Measurements from ENCODE around the gene GNAZ.

The GNAZ gene

GRCh38 chr22:23146478-23147205 lies 76.3 kb downstream of the GNAZ start:
- Histone ChIP-seq H3K27me3 (ENCODE audit: control insufficient read depth, insufficient read depth, low read length) (peaks cover 4% of the 10 kb centered on the region; the same call in 1 of the 2 replicates), H3K4me1 (ENCODE audit: control insufficient read depth, insufficient read depth, low read length) (peaks cover 34% of the 10 kb centered on the region), H3K9ac (ENCODE audit: low read length) (no peak overlapping the region), H3K4me3 (ENCODE audit: low read depth, low read length) (no peak overlapping the region), H3K9me3 (ENCODE audit: control insufficient read depth, insufficient read depth, low read depth, low read length) (no peaks in the 10 kb centered on the region), H3K27ac (ENCODE audit: low read depth, low read length) (no peak overlapping the region), H3K36me3 (ENCODE audit: control insufficient read depth, insufficient read depth, low read length) (no peaks in the 10 kb centered on the region)

DNA sequence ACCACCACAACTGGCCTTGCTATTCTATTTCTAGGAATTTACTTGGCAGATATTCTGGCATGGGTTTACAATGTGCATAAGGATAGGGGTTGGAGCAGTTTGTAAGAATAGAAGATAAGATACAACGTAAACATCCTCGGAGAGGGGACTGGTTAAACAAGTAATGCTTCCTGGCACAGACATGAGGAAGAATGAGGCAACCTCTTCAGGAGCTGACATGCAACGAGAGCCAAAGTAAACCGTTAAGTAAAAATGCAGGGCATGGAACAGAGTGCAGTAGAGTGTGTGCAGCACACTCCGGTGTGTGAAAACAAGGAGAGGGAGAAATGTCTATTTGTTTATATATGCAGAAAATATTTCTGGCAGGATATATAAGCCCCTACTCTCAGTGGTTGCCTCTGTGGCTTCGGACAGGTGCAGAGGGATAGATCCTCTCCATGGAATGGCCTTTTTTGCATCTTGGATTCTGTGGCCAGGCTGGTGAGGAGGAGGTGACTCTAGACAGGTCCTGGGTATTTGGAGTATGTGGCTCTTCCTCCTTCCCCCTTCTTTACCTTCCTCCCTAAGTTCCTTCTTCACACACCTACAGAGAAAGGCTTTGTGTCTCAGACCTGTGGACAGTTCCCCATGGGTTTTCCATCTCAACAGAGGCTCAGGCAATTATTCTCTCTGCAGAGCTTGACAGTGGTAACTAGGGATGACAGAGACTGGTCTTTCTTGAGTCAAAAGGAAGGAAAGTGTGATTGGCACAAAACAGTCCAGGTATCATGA lies 77.5 kb downstream of the GNAZ start:
- Histone ChIP-seq H3K27ac (ENCODE audit: low read depth, low read length) (no peak overlapping the region), H3K27me3 (ENCODE audit: control insufficient read depth, insufficient read depth, low read length) (peaks cover 4% of the 10 kb centered on the region; the same call in 1 of the 2 replicates), H3K36me3 (ENCODE audit: control insufficient read depth, insufficient read depth, low read length) (no peaks in the 10 kb centered on the region), H3K4me1 (ENCODE audit: control insufficient read depth, insufficient read depth, low read length) (peaks cover 40% of the 10 kb centered on the region), H3K9me3 (ENCODE audit: control insufficient read depth, insufficient read depth, low read depth, low read length) (no peaks in the 10 kb centered on the region), H3K9ac (ENCODE audit: low read length) (no peak overlapping the region), H3K4me3 (ENCODE audit: low read depth, low read length) (no peak overlapping the region)

- no peak overlapping the region for H3K9ac ChIP-seq (ENCODE audit: low read length)
- no peaks in the 10 kb centered on the region for H3K36me3 ChIP-seq (ENCODE audit: control insufficient read depth, insufficient read depth, low read length)
- peaks cover 4% of the 10 kb centered on the region; the same call in 1 of the 2 replicates for H3K27me3 ChIP-seq (ENCODE audit: control insufficient read depth, insufficient read depth, low read length)
- no peaks in the 10 kb centered on the region for H3K9me3 ChIP-seq (ENCODE audit: control insufficient read depth, insufficient read depth, low read depth, low read length)
- no peak overlapping the region for H3K27ac ChIP-seq (ENCODE audit: low read depth, low read length)
- H3K4me1 ChIP-seq (ENCODE audit: control insufficient read depth, insufficient read depth, low read length), result peaks cover 34% of the 10 kb centered on the region
- no peak overlapping the region for H3K4me3 ChIP-seq (ENCODE audit: low read depth, low read length)
Observed at GRCh38 chr22:23149743-23150238, 79.5 kb downstream of the GNAZ start.

DNA sequence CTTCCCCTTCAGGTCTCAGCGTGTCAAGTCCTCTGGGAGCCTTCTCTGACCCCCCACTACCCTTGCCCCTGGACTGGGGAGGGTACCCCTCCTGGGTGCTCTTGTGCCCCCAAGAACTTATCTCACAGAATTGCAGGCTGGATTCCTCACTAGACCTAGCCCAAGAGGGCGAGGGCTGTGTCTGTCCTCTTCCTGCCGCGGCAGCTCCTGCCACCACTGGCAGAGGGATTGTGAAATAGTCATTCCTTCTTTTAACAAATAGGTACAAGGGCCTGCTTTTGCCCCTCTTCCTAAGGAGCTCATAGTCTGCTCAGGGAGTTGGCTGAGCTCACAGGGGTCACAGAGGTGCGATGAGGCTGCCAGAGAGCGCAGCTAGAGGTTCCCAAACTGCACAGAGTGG lies 80.4 kb downstream of the GNAZ start:
- Histone ChIP-seq H3K4me3 (ENCODE audit: low read depth, low read length) (no peak overlapping the region), H3K4me1 (ENCODE audit: control insufficient read depth, insufficient read depth, low read length) (peaks cover 28% of the 10 kb centered on the region), H3K9ac (ENCODE audit: low read length) (no peak overlapping the region), H3K9me3 (ENCODE audit: control insufficient read depth, insufficient read depth, low read depth, low read length) (no peaks in the 10 kb centered on the region), H3K27me3 (ENCODE audit: control insufficient read depth, insufficient read depth, low read length) (peaks cover 4% of the 10 kb centered on the region; the same call in 1 of the 2 replicates), H3K36me3 (ENCODE audit: control insufficient read depth, insufficient read depth, low read length) (no peaks in the 10 kb centered on the region), H3K27ac (ENCODE audit: low read depth, low read length) (no peak overlapping the region)

GRCh38 chr22:23151827-23152226 lies 81.5 kb downstream of the GNAZ start:
- Histone ChIP-seq H3K36me3 (ENCODE audit: control insufficient read depth, insufficient read depth, low read length) (no peaks in the 10 kb centered on the region), H3K9me3 (ENCODE audit: control insufficient read depth, insufficient read depth, low read depth, low read length) (no peaks in the 10 kb centered on the region), H3K27me3 (ENCODE audit: control insufficient read depth, insufficient read depth, low read length) (no peaks in the 10 kb centered on the region), H3K9ac (ENCODE audit: low read length) (no peak overlapping the region), H3K4me1 (ENCODE audit: control insufficient read depth, insufficient read depth, low read length) (peaks cover 32% of the 10 kb centered on the region), H3K4me3 (ENCODE audit: low read depth, low read length) (no peak overlapping the region), H3K27ac (ENCODE audit: low read depth, low read length) (no peak overlapping the region)

- peaks cover 38% of the 10 kb centered on the region for H3K4me1 ChIP-seq (ENCODE audit: control insufficient read depth, insufficient read depth, low read length)
- H3K36me3 ChIP-seq (ENCODE audit: control insufficient read depth, insufficient read depth, low read length), result no peaks in the 10 kb centered on the region
- H3K27ac ChIP-seq (ENCODE audit: low read depth, low read length), result no peak overlapping the region
- no peak overlapping the region for H3K9ac ChIP-seq (ENCODE audit: low read length)
- H3K27me3 ChIP-seq (ENCODE audit: control insufficient read depth, insufficient read depth, low read length), result no peaks in the 10 kb centered on the region
- no peaks in the 10 kb centered on the region for H3K9me3 ChIP-seq (ENCODE audit: control insufficient read depth, insufficient read depth, low read depth, low read length)
- H3K4me3 ChIP-seq (ENCODE audit: low read depth, low read length), result no peak overlapping the region
Observed at GRCh38 chr22:23152238-23153114, 82.2 kb downstream of the GNAZ start.

- no peak overlapping the region for H3K27ac ChIP-seq (ENCODE audit: low read depth, low read length)
- no peak overlapping the region for H3K9ac ChIP-seq (ENCODE audit: low read length)
- no peaks in the 10 kb centered on the region for H3K27me3 ChIP-seq (ENCODE audit: control insufficient read depth, insufficient read depth, low read length)
- H3K4me3 ChIP-seq (ENCODE audit: low read depth, low read length), result no peak overlapping the region
- no peaks in the 10 kb centered on the region for H3K9me3 ChIP-seq (ENCODE audit: control insufficient read depth, insufficient read depth, low read depth, low read length)
- peaks cover 33% of the 10 kb centered on the region for H3K4me1 ChIP-seq (ENCODE audit: control insufficient read depth, insufficient read depth, low read length)
- H3K36me3 ChIP-seq (ENCODE audit: control insufficient read depth, insufficient read depth, low read length), result no peaks in the 10 kb centered on the region
Observed at GRCh38 chr22:23153994-23154393, 83.7 kb downstream of the GNAZ start.

DNA sequence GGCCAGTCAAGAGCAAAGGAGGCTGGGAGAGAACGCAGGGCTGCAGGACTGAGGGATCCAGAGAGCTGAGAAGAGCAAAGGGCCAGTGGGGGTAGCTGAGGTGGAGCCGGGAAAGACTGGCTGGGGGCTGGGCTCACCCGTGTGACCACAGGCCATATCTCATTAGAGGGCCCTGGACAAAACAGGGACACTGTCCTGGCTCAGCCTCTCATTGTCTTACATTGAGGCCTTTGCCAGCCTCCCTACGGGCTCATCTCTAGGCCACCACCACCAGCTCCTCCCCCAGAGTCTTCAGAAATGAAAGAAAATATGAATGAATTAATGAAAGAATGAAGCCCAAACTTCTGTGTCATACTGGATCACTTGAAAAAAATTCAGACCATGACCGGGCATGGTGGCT lies 84.1 kb downstream of the GNAZ start:
- Histone ChIP-seq H3K4me1 (ENCODE audit: control insufficient read depth, insufficient read depth, low read length) (peaks cover 29% of the 10 kb centered on the region), H3K27ac (ENCODE audit: low read depth, low read length) (no peak overlapping the region), H3K36me3 (ENCODE audit: control insufficient read depth, insufficient read depth, low read length) (no peaks in the 10 kb centered on the region), H3K27me3 (ENCODE audit: control insufficient read depth, insufficient read depth, low read length) (no peaks in the 10 kb centered on the region), H3K9ac (ENCODE audit: low read length) (no peak overlapping the region), H3K4me3 (ENCODE audit: low read depth, low read length) (no peak overlapping the region), H3K9me3 (ENCODE audit: control insufficient read depth, insufficient read depth, low read depth, low read length) (no peaks in the 10 kb centered on the region)

DNA sequence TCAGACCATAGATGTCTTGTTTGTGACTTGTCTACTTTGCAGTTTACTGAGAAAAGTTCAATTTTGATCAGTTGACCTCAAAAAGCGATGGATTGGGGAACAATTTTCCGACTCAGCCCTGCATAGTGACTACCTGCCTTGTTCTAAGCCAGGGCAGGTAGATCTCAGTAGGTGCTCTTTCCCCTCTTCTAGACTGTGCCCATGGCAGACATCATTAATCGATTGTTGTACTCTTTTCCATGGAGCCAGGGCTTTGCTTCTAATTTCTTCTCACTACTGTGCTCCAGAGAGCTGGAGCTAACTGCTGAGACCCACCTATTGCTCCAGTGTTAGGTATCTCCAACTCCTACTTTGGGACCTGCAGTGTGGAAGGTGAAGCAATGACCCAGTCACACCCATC lies 84.8 kb downstream of the GNAZ start:
- H3K27ac ChIP-seq (ENCODE audit: low read depth, low read length), result no peak overlapping the region
- no peak overlapping the region for H3K4me3 ChIP-seq (ENCODE audit: low read depth, low read length)
- no peaks in the 10 kb centered on the region for H3K36me3 ChIP-seq (ENCODE audit: control insufficient read depth, insufficient read depth, low read length)
- peaks cover 22% of the 10 kb centered on the region for H3K4me1 ChIP-seq (ENCODE audit: control insufficient read depth, insufficient read depth, low read length)
- no peaks in the 10 kb centered on the region for H3K9me3 ChIP-seq (ENCODE audit: control insufficient read depth, insufficient read depth, low read depth, low read length)
- H3K27me3 ChIP-seq (ENCODE audit: control insufficient read depth, insufficient read depth, low read length), result no peaks in the 10 kb centered on the region
- no peak overlapping the region for H3K9ac ChIP-seq (ENCODE audit: low read length)

DNA sequence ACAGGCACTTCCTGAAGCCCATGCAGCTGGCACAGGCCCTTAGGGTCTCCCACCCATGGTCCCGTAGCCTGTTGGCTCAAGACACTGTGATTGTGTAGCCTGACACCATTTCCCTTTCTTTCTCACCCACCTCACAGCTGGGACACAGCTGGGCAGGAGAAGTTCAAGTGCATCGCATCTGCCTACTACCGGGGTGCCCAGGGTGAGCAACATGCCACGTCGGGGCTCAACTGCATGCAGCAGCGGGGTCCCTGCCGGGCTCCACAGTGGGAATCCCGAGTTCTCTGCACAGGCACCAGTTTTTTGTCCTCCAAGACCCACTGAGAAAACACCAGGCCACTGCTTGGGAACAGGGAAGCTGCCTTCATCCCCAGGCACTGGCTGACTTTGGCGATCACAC lies 85.5 kb downstream of the GNAZ start:
- Histone ChIP-seq H3K27me3 (ENCODE audit: control insufficient read depth, insufficient read depth, low read length) (no peaks in the 10 kb centered on the region), H3K4me1 (ENCODE audit: control insufficient read depth, insufficient read depth, low read length) (peaks cover 22% of the 10 kb centered on the region), H3K9ac (ENCODE audit: low read length) (no peak overlapping the region)

More for the DNA sequence above, 85.5 kb downstream of the GNAZ start:
- no peaks in the 10 kb centered on the region for H3K36me3 ChIP-seq (ENCODE audit: control insufficient read depth, insufficient read depth, low read length)
- H3K27ac ChIP-seq (ENCODE audit: low read depth, low read length), result no peak overlapping the region
- no peak overlapping the region for H3K4me3 ChIP-seq (ENCODE audit: low read depth, low read length)
- H3K9me3 ChIP-seq (ENCODE audit: control insufficient read depth, insufficient read depth, low read depth, low read length), result no peaks in the 10 kb centered on the region

Measured in HUES6 (cell line).